HG02870 (cell line): ENCODE data around the gene ARHGEF18.
"Not testable (repeated sequence)": the region's sequence is repeated elsewhere in the genome, so short reads cannot be mapped to it uniquely, and the experiment has no call there.

ENCODE experiments used
- ATAC-seq: cut with Tn5 transposase; IDR thresholded peaks from one replicate; pipeline ENCODE4 v1.9.1; 2021; ENCODE audit warnings: mild to moderate bottlenecking, moderate library complexity; ENCODE audit not compliant: unreplicated experiment

ARHGEF18 gene

DNA sequence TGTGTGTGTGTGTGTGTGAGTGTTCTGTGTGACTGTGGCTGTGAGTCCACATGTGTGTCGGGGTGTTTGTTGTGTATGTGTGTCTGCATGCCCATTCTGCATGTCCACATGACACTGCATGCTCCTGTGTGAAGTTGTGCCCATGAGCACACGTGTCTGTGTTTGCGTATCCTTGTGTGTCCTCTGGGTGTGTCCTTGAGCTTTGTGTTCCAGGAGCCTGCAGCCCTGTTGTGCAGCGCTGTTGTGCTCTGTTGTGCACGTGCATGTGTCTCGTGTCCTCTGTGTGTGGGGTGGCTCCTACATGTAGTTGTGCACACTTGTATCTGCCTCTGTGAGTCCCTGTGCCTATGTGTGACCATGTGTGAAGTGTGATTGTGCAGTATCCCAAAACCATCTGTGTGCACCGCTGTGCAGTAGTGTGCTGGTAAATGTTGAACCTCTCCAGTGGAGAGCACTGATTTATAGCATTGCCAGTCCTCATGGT is 2.2 kb upstream of the ARHGEF18 start:
- no peak for ATAC-seq

DNA sequence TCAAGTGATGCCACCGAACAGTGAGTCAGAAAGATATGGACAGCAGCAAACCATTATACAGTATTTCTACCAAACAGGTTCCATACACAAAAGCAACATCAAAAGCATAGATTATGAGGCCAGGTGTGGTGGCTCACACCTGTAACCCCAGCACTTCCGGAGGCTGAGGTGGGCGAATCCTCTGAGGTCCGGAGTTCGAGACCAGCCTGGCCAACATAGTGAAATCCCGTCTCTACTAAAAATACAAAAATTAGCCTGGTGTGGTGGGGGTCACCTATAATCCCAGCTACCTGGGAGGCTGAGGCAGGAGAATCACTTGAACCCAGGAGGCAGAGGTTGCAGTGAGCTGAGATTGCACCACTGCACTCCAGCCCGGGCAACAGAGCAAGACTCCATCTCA is 1.7 kb upstream of the ARHGEF18 start:
- not testable (repeated sequence) for ATAC-seq

DNA sequence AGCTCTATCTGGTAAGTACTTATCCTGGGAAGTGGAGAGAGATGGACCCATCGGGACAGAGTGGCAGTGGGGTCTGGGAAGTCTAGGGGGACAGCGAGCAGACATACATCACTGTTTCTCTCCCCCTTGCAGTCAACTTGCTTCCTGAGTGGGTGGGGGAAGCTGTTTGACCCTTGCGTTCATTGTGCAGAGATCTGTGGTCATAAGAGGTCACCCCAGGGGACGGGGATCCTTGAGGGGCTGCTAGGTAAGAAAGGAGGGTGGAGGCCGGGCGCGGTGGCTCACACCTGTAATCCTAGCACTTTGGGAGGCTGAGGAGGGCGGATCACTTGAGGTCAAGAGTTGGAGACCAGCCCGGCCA is 474 bp downstream of the ARHGEF18 start:
- ATAC-seq: no peak

DNA sequence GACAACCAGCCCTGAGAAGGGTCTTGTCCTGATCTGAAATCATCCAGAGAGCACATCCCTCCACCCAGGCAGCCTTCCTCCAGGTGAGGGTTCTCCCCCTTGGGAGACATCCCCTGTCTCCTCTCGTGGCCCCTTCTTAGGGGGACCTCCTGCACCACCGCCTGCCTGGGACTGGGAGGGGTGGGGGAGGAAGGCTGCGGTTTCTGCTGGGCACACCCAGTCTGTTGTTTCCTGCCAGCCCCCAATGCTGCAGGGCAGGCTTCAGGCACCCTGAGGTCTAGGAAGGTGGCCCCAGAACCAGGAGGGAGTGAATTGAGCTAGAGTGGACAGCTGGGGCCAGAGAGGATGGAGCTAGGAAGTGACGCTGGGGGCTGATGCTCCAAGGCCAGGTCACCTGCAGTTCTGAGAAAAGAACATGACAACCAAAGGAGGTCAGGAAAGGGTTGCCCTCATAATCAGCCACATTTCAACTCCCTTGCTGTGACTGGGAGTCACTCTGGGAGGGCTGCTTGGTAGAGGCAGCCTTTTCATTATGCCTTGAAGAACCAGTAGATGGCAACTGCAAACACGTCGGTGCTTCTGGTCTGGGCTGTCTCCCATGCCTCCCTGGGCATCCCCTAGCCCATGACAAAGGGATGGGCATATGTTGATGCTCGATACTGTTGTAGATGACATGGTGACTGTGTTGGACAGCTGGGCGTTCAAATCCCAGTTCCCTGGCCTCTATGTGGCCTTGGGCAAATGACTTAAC is 1.4 kb downstream of the ARHGEF18 start:
- ATAC-seq: no peak

DNA sequence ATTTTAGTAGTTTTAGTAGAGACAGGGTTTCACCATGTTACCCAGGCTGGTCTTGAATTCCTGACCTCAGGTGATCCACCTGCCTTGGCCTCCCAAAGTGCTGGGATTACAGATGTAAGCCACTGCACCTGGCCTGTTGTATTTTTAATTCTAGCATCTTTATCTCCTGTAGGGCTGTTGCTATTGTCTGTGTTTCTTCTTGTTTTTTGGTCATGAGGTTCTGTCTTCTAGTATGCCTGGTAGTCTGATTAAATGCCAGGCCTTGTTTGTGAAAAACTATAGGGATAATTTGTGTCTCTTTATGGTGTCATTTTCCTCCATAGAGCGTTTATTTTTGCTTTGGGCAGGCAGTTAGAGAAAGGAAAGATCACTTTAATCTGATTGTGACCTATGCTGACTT is 3.1 kb downstream of the ARHGEF18 start:
- ATAC-seq: no peak

DNA sequence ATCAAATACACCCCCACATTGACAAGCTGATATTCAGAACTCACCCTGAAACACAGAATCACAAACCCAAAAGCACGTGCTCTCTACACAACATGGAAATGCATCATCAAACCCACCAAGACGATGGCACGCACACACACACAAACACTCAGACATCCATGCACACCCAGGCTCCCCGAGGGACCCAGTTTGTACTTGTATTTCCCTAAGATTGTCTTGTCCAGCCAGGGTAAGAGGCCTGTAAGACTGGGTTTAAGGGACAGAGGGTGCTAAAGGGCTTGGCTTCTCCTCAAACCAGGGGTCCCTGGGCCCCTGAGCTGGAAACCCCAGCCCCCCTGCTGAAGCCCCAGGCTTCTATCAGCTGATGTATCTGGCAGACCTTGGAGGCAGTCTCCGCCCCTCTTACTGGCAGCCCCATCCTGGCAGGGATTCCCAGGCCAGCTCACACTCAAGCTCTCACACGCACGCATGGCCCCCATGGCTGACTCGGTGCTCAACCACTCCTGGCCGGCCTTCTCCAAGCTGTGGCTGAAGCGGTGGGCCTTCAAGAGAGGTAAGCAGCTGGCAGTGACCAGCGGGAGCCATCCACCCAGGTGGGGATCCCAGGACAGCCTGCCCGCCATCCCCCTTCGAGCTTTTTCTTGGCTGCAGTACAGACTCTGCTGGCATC is 6.5 kb downstream of the ARHGEF18 start:
- ATAC-seq: no peak

DNA sequence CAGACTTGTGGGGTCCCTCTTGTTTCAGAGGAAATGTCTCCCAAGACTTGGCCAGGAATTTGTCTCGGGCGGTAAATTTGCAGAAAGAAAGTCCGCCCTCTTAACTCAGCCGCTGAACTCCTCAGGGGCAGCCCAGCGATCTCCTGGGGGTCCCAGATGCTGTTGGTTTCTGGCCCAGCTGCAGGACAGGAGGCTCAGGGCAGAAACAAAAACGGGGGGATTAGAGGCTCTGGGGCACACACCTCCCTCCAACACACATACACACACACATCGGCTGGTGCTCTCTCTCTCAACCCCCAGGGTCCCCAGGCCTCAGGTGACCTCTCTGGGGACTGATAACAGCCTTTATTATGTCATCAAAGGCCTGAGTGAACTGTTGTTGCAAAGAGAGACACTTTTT is 7.1 kb downstream of the ARHGEF18 start:
- no peak for ATAC-seq

DNA sequence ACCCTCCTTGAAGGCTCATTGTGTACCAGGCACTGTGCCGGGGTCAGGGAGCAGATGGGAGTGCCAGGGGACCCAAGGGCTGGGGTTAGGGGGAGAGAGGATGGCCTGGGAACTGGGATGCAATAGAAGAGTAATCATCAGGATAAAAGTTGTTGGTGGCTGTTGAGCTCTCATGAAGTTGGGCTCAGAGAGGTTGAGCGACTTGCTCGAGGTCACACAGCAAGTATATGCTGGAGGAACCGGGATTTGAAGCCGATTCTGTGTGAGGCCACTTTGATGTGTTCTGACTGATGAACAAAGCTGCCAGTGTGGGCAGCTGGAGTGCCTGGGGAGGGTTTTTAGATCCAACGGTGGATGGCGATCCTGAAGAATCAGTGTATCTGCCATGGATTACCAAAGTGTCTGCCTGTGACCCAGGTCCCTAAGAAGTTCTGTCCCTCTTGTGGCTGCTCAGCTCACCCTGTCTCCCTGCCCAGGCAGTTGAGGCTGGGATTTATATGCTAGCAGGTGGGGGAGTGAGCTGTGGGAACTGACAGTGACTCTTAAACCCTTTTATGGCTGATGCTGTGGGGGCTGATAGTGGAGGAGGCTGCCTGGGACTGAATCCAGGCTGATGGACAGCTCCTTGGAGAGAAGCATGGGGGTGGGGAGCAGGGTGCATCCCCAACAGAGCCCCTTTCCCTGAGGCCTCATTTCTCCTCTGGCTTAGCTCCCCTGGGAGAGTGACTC is 8.3 kb downstream of the ARHGEF18 start:
- no peak for ATAC-seq

DNA sequence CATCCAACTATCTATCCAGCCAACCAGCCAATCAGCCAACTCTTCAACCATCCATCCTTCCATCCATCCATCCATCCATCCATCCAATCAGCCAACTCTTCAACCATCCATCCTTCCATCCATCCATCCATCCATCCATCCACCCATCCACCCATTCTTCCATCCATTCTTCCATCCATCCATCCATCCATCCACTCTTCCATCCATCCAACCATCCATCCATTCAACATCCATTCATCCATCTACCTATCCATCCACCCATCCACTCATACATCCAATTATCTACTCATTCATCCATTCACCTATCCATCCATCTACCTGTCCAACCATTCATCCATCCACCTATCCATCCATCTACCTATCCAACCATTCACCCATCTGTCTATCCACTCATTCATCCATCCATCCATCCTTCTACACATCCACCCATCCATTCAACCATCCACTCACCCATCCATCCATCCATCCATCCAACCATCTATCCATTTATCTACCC is 9.4 kb downstream of the ARHGEF18 start:
- no peak for ATAC-seq

DNA sequence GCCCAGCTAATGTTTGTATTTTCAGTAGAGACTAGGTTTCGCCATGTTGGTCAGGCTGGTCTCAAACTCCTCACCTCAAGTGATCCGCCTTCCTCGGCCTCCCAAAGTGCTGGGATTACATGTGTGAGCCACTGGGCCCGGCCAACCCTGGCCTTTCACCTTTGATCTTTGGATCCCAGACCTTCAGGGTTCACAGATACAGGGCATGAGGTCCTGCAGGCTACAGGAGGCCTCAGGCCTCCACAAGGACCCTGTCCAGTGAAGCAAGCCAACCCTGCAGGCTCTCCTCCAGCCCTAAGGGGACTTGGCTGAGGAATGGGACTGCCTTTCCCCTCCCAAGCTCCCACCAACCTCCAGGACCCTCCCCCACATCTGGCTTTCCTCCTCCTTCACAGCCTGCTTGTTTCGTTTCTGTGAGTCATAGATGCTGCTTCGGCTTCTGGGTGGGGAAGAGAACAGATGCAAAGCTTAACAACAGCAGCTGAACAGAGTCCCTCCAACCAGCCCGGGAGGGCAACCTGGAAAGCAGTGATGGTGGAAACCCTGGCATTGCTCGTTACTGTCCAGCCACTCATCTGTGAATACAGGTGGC is 11.8 kb downstream of the ARHGEF18 start:
- ATAC-seq: no peak

DNA sequence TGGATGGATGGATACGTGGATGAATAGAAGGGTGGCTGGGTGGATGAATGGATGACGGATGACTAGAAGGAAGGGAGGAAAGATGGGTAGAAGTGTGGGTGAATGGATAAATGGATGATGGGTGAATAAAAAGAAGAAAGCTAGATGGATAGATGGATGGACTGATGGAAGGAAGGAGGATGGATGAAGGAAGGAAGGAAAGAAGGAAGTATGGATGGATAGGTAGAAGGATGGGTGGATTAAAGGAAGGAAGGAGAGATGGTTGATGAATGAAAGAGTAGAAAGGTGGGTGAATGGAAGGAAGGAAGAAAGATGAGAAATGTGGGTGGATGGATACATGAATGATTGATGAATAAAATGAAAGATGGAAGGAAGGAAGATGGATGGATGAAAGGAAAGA is 14.5 kb downstream of the ARHGEF18 start:
- no peak for ATAC-seq

DNA sequence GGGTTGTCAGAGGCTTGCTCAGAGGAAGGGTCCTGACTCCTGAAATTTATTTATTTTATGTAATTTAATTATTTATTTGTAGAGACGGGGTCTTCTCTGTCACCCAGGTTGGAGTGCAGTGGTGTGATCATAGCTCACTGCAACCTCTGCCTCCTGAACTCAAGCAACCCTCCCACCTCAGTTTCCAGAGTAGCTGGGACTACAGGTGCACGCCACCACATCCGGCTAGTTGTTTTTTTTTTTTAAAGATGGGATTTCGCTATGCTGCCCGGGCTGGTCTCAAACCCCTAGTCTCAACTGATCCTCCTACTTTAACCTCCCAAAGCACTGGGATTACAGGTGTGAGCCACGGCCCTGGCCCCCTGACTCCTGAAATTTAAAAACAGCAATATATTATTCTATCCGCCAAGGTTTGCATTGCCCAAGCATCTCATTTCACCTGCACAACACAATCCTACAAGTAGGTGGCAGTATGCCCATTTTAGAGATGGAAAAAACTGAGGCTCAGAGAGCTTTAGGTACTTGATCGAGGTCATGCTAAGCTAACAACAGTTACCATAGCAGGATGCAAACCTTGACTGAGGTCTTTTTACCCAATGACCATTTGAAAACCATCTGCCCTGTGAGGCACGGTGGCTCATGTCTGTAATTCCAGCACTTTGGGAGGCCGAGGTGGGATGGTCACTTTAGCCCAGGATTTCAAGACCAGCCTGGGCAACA is 18.1 kb downstream of the ARHGEF18 start:
- ATAC-seq: no peak

DNA sequence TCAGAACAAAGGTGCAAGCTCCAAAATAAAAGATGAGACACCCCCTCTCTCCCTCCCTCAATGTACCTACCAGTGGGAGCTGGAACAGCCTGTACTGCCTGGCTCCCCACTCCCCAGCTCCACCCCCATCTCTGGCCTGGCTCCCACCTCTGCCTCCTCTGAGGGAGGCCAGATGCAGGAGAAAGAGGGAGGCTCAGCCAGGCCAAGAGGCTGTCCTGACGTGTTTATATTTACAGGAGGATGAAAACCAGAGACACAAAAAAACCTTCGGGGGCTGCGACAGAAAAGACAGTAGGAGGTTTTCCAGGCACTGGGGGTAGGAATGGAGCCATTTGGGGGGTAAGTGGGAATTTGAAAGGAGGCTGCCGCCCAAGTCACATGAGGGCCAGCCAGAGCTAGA is 19.7 kb downstream of the ARHGEF18 start:
- no peak for ATAC-seq

DNA sequence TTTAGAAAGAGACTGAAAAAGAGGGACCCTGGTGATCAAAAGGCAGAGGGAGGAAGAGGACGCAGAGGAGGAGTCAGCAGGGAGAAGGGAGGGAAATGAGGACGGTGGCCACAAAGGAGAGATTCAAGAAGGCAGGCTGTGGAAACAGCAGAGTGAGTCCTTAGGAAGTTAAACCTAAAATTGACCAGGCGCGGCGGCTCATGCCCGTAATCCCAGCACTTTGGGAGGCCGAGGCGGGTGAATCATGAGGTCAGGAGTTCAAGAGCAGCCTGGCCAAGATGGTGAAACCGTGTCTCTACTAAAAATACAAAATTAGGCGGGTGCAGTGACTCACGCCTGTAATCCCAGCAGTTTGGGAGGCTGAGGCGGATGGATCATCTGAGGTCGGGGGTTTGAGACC is 20.1 kb downstream of the ARHGEF18 start:
- ATAC-seq: not testable (repeated sequence)

DNA sequence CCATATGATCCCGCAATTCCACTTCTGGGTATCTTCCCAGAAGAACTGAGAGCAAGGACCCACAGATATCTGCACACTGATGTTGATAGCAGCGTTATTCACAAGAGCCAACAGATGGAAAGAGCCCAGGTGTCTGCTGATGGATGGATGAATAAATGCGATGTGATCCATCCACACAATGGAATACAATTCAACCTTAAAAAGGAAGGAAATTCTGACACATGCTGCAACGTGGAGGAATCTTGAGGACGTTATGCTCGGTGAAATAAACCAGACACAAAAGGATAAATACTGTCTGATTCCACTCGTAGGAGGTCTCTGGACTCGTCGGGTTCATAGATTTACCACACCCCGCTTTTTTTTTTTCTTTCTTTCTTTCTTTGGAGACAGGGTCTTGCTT is 21.8 kb downstream of the ARHGEF18 start:
- ATAC-seq: no peak

DNA sequence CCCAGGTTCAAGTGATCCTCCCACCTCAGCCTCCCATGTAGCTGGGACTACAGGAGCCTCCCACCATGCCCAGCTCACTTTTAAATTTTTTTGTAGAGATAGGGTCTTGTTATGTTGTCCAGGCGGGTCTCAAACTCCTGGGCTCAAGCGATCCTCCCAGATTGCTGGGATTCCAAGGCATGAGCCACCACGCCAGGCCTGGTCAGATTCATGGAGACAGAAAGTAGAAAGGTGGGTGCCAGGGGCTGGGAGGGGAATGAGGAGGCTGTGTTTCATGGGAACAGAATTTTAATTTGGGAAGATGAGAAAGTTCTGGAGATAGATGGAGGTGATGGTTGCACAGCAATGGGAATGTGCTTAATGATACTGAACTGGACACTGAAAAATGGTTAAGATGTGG is 22.3 kb downstream of the ARHGEF18 start:
- ATAC-seq: no peak

DNA sequence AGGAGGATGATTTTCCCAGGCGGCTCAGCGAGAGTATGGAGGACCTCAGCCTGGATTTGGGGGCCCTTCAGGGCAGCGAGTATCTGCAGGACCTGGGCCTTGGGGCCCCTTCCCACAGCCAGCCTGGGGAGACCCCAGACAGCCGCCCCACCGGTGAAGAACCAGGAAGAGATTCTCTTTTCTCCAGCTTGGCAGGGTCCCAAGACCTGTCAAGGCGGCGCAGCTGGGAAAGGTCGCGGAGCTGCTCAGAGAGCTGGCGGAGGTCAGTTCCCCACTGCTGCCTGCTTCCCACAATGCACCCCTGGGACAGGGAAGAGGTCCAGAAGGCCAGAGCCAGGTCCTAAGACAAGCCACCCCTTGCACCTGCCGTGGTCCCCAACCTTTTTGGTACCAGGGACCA is 24.1 kb downstream of the ARHGEF18 start:
- no peak for ATAC-seq

DNA sequence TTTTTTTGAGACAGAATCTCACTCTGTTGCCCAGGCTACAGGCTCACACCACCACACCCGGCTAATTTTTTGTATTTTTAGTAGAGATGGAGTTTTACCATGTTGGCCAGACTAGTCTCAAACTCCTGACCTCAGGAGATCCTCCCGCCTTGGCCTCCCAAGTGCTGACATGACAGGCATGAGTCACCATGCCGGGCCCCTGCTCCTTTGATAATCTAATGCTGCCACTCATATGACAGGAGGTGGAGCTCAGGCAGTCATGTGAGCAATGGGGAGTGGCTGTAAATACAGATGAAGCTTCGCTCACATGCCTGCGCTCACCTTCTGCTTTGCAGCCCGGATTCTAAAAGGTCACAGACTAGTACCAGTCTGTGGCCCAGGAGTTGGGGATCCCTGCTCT is 25.1 kb downstream of the ARHGEF18 start:
- no peak for ATAC-seq

DNA sequence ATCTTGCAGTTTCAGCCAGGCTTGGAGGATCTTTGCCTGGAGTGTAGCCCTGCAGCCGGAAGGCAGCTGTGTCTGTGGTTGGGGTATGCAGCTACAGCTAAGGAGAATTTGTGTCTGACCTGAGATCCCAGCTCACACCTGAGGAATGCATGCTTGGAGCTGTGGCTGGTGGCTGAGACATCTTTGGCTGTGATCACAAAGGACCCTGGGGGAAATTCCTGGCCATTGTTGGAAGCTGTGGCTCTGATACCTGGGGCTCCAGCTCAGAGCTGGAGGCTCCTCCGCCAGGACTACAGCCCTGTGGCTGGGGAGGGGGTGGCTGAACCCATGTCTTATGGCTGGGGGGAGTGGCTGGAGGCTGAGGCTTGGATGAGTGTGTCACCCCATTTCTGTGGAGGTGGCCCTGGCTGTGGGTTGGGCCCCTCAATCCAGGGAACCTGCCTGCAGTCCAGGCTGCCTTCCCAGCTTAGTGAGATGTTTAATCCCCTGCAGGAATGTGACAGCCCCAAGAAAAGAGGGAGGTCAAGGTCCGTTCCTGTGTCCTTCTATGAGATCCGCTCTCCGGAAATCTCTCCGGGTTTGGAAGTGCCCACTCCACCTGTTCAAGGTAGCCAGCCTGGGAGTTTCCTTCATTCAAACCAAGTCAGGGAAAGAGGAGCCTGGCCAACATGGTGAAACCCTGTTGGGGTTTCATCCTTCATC is 27.6 kb downstream of the ARHGEF18 start:
- no peak for ATAC-seq

DNA sequence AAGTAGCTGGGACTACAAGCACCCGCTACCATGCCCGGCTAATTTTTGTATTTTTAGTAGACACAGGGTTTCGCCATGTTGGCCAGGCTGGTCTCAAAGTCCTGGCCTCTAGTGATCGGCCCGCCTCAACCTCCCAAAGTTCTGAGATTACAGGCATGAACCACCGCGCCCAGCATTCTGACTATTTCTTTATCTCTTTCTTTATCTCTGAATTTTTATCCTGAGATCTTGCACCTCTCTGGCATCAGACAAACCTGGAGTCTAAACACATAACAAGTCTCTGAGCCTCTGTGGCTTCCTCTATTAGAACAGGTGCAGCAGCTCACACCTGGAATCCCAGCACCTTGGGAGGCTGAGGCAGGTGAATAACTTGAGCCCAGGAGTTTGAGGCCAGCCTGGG is 28.5 kb downstream of the ARHGEF18 start:
- ATAC-seq: no peak
